ENCODE measurements around the gene NLGN3. TPM values are rescaled to one million over a fixed set of nuclear protein-coding genes. Genes with fewer than 3 reads are reported as not detected.

Gene NLGN3
- total RNA-seq, 2 experiments from 2014 or later, result 3.4 to 4.3 TPM

- POLR2A ChIA-PET, result interaction anchor here (1.4 to 5.3 kb wide), 5 partner anchors 13 to 267 kb away, joined by 6 to 106 read pairs (median 29); partner anchors contain the start of genes IL2RG, MED12 and TAF1
- H3K27me3 ChIP-seq (ENCODE audit: control insufficient read depth in 1 of 2, insufficient read depth in 2 of 2, low read length in 2 of 2), result no peaks in the 10 kb centered on the region
- no peak for ATAC-seq (ENCODE audit: poor library complexity)
- peaks cover 69% of the 10 kb centered on the region for H3K4me1 ChIP-seq (ENCODE audit: insufficient read depth, low read length)
- Mint-ChIP-seq H3K9me3 (no peaks in the 10 kb centered on the region), H3K36me3 (ENCODE audit: low read depth) (peaks cover 9% of the 10 kb centered on the region), H3K27me3 (no peaks in the 10 kb centered on the region), H3K4me3 (peak overlapping the region; percentile 45), H3K4me1 (ENCODE audit: low read depth) (peaks cover 81% of the 10 kb centered on the region), H3K27ac (peak overlapping the region; percentile 72)
- CTCF ChIA-PET, result interaction anchor here (1.7 to 4.6 kb wide), 3 partner anchors 12 to 29 kb away, joined by 4 to 40 read pairs (median 22); partner anchors contain the start of genes IL2RG and MED12
- TF ChIP-seq CTCF (IDR thresholded peaks at IDR 0.05), result no peak
- DNase-seq, result no peak
- no peaks in the 10 kb centered on the region for H3K9me3 ChIP-seq (ENCODE audit: control insufficient read depth in 1 of 2, insufficient read depth in 1 of 2, low read length in 2 of 2)
- no peak overlapping the region for H3K27ac ChIP-seq (ENCODE audit: low read depth in 1 of 2, low read length in 2 of 2)
- no peak overlapping the region for H3K4me3 ChIP-seq (ENCODE audit: low read length)
- intact Hi-C loops (cut with DNase I, micrococcal nuclease), result loop anchor here (1.0 to 10.0 kb wide), 4 partner anchors 10 to 156 kb away; partner anchors contain the start of gene ZMYM3 (in 2 of the 2)
- no peaks in the 10 kb centered on the region for H3K36me3 ChIP-seq (ENCODE audit: insufficient read depth, low read length)
Observed at GRCh38 chrX:71098951-71099506, 45.6 kb upstream of the NLGN3 start.

GRCh38 chrX:71099736-71100135 lies 44.9 kb upstream of the NLGN3 start:
- no peaks in the 10 kb centered on the region for H3K27me3 ChIP-seq (ENCODE audit: control insufficient read depth in 1 of 2, insufficient read depth in 2 of 2, low read length in 2 of 2)
- DNase-seq (no peak), ATAC-seq (ENCODE audit: poor library complexity) (no peak)
- Mint-ChIP-seq H3K27ac (peak overlapping the region; percentile 72), H3K4me3 (peak overlapping the region; percentile 45), H3K36me3 (ENCODE audit: low read depth) (peaks cover 9% of the 10 kb centered on the region), H3K9me3 (no peaks in the 10 kb centered on the region), H3K27me3 (no peaks in the 10 kb centered on the region), H3K4me1 (ENCODE audit: low read depth) (peaks cover 88% of the 10 kb centered on the region)
- ChIA-PET POLR2A (interaction anchor here (1.4 to 5.3 kb wide), 6 partner anchors 12 to 266 kb away, joined by 3 to 106 read pairs (median 19); partner anchors contain the start of genes IL2RG, MED12 and TAF1), CTCF (interaction anchor here (1.7 to 4.6 kb wide), 3 partner anchors 11 to 29 kb away, joined by 4 to 40 read pairs (median 22); partner anchors contain the start of genes IL2RG and MED12)
- H3K36me3 ChIP-seq (ENCODE audit: insufficient read depth, low read length), result no peaks in the 10 kb centered on the region
- H3K4me1 ChIP-seq (ENCODE audit: insufficient read depth, low read length), result peaks cover 76% of the 10 kb centered on the region
- no peak overlapping the region for H3K27ac ChIP-seq (ENCODE audit: low read depth in 1 of 2, low read length in 2 of 2)
- intact Hi-C loops (cut with DNase I, micrococcal nuclease), result loop anchor here (2.0 to 10.0 kb wide), 2 partner anchors 79 to 155 kb away; partner anchors contain the start of gene ZMYM3 (in 2 of the 2)
- TF ChIP-seq CTCF (IDR thresholded peaks at IDR 0.05), result no peak
- no peak overlapping the region for H3K4me3 ChIP-seq (ENCODE audit: low read length)
- H3K9me3 ChIP-seq (ENCODE audit: control insufficient read depth in 1 of 2, insufficient read depth in 1 of 2, low read length in 2 of 2), result no peaks in the 10 kb centered on the region

- intact Hi-C loops (cut with DNase I, micrococcal nuclease), result loop anchor here in 1 of 2 experiments (1.0 kb wide), 1 partner anchor 10 kb away; the partner anchor contains the start of gene IL2RG
- no peak overlapping the region for H3K4me3 Mint-ChIP-seq
- H3K9me3 Mint-ChIP-seq, result no peaks in the 10 kb centered on the region
- H3K4me1 Mint-ChIP-seq (ENCODE audit: low read depth), result peaks cover 85% of the 10 kb centered on the region
- Histone ChIP-seq H3K27me3 (ENCODE audit: control insufficient read depth in 1 of 2, insufficient read depth in 2 of 2, low read length in 2 of 2) (no peaks in the 10 kb centered on the region), H3K9me3 (ENCODE audit: control insufficient read depth in 1 of 2, insufficient read depth in 1 of 2, low read length in 2 of 2) (no peaks in the 10 kb centered on the region), H3K4me3 (ENCODE audit: low read length) (no peak overlapping the region), H3K27ac (ENCODE audit: low read depth in 1 of 2, low read length in 2 of 2) (peak overlapping the region; percentile 9 to 21), H3K36me3 (ENCODE audit: insufficient read depth, low read length) (no peaks in the 10 kb centered on the region), H3K4me1 (ENCODE audit: insufficient read depth, low read length) (peaks cover 83% of the 10 kb centered on the region)
- H3K27ac Mint-ChIP-seq, result peak overlapping the region; percentile 93
- ATAC-seq (ENCODE audit: poor library complexity), result peak; percentile 30
- ChIA-PET CTCF (interaction anchor here (1.0 to 4.6 kb wide), 4 partner anchors 10 to 27 kb away, joined by 4 to 40 read pairs (median 13); partner anchors contain the start of genes IL2RG and MED12), POLR2A (interaction anchor here (1.2 to 5.3 kb wide), 6 partner anchors 11 to 81 kb away, joined by 3 to 106 read pairs (median 19); partner anchors contain the start of genes IL2RG and MED12)
- no peak for TF ChIP-seq CTCF (IDR thresholded peaks at IDR 0.05)
- H3K27me3 Mint-ChIP-seq, result no peaks in the 10 kb centered on the region
- H3K36me3 Mint-ChIP-seq (ENCODE audit: low read depth), result peaks cover 10% of the 10 kb centered on the region
- DNase-seq, result peak in 6 of 14 experiments; percentile 8 to 57 (median 34)
Observed at GRCh38 chrX:71100581-71101505, 43.8 kb upstream of the NLGN3 start.
